ENCODE measurements around the gene TSSK2. TPM values are rescaled to one million over a fixed set of nuclear protein-coding genes. Genes with fewer than 3 reads are reported as not detected.

The TSSK2 gene
- total RNA-seq, 1 donor from 2014 or later: not detected

- no peak for ATAC-seq
Observed at GRCh38 chr22:19172213-19173046, 41.3 kb downstream of the TSSK2 start.

GRCh38 chr22:19173047-19174035, 42.2 kb downstream of the TSSK2 start:
- peak; percentile 3 for ATAC-seq

GRCh38 chr22:19174106-19175025, 43.3 kb downstream of the TSSK2 start:
- ATAC-seq: no peak

DNA sequence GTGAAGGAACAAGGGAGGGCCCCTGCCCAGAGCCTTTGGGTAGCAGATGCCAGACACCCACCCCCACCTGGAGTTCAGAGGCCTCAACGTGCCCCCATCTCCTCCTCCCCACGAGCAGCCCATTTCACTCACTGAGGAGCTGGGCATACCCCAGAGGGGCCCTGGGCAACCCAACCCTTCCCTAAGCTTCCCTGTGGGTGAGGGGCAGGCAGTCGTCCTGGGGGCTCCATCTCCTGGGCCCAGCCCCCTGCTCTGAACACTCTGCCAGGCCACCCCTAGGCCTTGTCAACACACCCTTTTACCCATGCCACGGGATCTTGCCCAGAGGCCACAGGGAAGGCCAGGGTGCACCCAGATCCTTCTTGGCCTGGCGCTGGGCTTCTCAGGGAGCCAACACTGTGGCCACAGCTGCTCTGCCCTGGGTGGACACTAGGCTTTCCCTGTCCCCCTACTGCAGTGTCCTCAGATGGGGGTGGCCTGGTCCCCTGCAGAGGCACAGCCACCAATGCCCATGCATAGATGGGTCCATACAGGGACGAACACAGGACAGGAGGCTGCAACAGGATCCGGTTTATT, 44.0 kb downstream of the TSSK2 start:
- ATAC-seq: no peak

- ATAC-seq: no peak
Observed at GRCh38 chr22:19175602-19176174, 44.6 kb downstream of the TSSK2 start.

GRCh38 chr22:19176175-19176643, 45.1 kb downstream of the TSSK2 start:
- ATAC-seq: no peak

- no peak for ATAC-seq
Observed at GRCh38 chr22:19176732-19177131, 45.6 kb downstream of the TSSK2 start.

GRCh38 chr22:19177164-19178064, 46.3 kb downstream of the TSSK2 start:
- no peak for ATAC-seq

GRCh38 chr22:19178065-19178656, 47.1 kb downstream of the TSSK2 start:
- peak; percentile 24 for ATAC-seq

GRCh38 chr22:19178657-19179496, 47.8 kb downstream of the TSSK2 start, which contains the start of gene SLC25A1:
TSS of gene SLC25A1 (minus strand) at chr22:19178736. CDS start at chr22:19178673, 63 bp downstream.
- ATAC-seq: peak; percentile 87

- peak; percentile 41 for ATAC-seq
Observed at GRCh38 chr22:19179497-19180048, 48.5 kb downstream of the TSSK2 start.

- no peak for ATAC-seq
Observed at GRCh38 chr22:19180234-19180633, 49.1 kb downstream of the TSSK2 start.

- no peak for ATAC-seq
Observed at GRCh38 chr22:19180740-19181410, 49.8 kb downstream of the TSSK2 start.

GRCh38 chr22:19181786-19182471, 50.8 kb downstream of the TSSK2 start:
- no peak for ATAC-seq

Data from esophagus mucosa (tissue), 1 donor.